Hematopoietic multipotent progenitor cell (in vitro differentiated cells): ENCODE data around the gene AP3B2. TPM values are rescaled to one million over a fixed set of nuclear protein-coding genes. Genes with fewer than 3 reads are reported as not detected.

ENCODE experiments used
- DNase-seq, 3 donors: peaks; one replicate each; pipeline ENCODE4 v3.0.0-alpha.2; 2011 to 2015; ENCODE audit warnings: low read depth in 2 of 3, low spot score in 2 of 3
- total RNA-seq: library from RNA; depleted of rRNA; stranded (reverse); fragments of >200 nt; gene quantifications from one replicate; pipeline ENCODE4 v1.2.3, GENCODE V29; 2012

The AP3B2 gene
- total RNA-seq, 1 donor, result 0.54 TPM

DNA sequence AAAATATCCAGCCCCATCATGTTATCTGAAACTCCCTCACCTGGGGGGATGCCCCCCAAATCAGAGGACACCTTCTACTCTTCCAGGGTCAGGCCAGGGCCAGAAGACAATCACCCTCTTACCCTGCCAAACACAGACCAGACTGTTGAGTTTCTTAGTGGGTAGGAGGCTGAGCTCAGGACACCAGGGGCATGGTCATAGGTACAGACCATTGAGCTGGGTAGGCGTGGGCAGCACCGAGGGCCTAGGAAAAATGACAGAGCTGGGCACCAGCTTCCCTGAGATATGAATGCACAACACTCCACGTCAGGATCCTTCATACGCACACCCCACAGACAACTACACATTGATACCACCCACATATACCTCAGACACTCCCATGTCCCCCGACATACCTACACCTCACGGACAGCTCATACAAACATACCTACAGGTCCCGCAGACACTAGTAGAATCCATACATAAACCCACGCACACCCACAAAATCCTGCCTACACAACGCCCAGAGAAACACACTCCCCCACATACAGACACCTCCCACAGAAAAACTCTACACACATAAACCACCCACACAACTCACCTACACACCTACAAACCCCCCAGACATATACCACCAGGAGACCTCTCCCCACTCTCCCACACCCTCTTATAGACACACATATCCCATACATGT lies 11.8 kb downstream of the AP3B2 start:
- DNase-seq, result no peak

DNA sequence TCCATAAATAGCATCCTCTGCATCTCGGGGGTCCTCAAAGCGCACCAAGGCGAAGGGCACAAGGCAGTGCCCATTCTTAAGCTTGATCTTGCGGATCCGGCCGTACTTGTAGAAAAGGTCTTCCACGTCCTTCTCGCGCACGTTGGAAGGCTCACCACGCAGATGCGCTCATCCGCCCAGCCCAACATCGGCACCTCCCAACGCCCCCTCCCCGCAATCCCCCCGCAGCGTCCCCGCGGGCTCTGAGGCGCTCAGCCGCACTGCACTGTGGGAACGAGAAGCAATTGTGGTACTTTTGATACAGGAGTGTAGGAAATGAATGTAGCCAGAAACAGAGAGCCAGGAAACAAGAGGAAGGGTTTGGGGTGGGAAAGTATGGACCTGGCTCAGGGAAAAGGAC lies 17.5 kb downstream of the AP3B2 start:
- no peak for DNase-seq

DNA sequence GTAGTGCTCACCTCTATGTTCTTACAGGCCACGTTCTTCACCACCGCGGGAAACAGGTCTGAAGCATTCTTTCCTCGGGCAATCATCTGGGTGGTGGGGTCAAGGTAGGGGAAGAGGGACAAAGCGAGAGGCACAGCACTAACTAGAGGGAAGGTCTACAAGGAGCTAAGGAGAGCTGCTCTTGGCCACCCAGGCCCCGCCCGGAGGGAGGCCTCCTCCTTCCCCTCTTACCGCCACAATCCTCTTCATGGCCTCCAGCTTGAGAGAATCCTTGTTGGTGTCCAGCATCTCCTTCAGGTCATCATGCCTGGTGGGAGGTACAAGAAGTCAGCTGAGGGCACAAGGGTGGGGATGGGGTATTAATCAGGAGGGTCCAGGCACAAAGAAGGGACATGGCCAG lies 20.5 kb downstream of the AP3B2 start:
- DNase-seq, result no peak

DNA sequence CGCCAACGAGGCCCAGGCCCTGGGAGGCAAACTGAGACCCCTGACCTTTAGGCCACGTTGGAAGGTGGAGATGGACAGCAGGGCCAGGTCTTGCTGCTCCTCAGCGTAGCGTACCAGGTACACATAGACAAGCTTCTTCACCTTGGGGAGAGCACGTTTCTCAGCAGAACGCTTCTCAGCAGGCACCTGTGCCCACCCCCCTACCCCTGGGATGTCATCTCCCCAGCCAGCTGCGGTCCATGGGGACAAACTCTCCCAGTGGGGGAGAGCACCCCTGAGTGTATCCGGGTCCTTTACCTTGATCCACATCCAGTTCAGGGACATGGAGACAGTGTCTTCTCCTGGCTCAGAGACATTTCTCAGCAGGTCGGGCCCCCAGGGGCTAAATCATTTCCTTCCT lies 21.0 kb downstream of the AP3B2 start:
- DNase-seq, result no peak

DNA sequence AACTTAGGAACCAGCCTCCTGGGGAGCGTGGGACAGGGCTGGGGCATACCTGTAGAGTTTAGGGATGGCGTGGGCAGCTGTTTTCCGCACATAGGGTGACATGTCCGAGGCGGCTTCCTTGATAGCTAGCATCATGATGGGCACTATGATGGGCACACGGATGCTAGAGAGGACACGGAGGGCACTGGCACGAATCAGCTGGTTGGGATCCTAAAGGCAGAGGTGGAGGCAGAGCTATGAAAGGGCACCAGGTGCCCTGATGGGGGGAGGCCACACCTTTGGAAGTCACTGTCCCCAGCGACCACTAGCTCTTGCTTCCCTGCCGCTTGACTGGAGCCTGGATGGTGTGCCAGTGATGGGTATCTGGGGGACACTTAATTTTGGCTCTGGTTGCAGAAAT lies 28.3 kb downstream of the AP3B2 start:
- no peak for DNase-seq

DNA sequence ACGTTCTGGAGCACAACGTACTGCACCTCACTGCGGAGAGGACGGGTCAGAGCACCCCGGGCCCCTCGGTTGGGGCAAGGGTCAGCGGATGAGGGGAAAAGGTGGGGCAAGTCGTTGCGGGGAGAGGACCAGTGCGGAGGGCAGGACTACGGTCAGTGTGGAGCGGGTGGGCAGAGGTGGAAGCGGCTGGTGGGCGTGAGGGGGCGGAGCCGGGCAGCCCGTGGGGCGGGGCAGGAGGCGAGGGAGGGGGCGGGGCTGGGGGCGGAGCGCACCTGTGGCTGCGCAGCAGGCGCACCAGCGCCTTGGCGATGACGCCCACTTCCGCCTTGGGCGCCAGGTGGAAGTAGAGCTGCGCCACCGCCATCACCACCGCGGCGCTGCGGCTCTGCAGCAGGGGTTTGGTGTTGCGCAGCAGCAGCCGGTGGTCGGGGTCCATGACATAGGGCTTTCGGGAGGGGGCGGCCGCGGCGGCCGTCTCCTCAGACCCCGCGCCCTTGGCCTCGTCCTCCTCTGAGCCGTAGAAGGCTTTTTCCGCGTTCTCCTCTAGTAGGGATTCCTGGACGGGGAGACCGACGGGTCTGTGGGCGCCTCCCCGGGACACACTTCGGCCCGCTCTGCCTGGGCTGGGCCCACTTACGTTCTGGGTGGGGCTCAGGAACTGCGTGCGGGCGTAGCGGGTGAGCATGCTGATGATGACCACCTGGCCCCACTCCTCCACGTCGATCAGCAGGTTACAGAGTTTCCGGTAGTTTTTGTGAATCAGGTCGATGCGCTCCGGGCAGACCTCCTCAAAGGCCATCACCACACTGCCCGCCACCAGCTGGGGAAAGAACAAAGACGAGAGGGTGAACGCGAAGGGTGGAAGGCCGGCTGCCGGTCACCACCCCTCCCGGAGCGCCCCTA lies 29.2 kb downstream of the AP3B2 start:
- DNase-seq, result peak; percentile 73 to 85 (median 79)

DNA sequence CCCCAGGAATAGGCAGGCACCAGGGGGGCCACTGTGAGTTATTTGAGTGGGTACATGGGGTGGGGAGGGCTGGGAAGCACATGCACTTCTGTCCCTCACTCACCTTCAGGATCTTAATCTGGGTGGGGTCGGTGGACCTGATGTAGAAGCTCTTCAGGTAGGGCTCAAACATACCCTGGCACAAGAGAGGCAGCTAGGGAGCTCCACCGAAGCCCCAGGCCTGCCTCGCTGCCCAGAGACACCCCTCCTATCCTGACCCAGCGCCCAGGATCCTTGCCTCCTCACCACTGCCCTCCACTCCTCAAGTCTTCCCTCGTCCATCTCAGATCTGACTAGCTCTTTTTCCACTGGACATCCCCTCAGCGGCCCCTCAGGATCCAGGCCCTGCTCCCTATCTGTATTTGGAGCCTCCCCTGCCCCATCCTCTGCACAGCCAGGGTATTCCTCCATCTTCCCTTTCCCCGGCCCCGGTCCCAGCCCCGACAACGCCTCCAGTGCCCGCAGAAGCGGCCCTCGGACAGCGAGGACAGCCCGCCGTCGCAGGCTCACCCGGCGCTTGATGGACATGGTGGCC lies 30.0 kb downstream of the AP3B2 start:
- DNase-seq, result no peak

DNA sequence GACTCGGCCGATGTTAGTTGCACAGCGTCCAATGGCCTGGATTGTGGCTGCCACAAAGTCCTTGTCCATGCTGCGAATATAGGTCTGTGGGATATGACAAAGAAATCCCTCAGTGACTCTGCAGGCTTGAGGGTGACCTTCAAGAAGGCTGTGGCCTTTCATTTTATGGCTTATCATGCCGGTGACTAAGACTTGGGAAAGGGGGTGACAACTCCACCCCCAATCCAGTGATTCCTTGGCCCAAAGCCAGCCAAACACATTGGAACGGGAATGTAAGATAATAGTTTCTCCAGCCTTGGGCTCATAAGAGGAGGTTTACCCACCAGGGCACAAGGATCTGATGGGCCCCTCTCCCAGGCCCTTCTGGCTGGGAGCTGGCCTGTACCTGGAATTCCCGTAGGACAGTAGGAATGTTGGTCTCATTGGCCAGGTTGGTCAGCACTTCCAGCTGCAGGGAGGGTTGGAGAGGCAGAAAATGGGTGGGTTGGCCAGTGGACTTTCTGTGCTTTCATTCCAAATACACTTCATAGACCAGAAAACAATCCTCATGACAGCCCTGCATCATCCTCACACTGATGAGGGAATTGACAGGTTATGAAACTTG lies 31.9 kb downstream of the AP3B2 start:
- no peak for DNase-seq

DNA sequence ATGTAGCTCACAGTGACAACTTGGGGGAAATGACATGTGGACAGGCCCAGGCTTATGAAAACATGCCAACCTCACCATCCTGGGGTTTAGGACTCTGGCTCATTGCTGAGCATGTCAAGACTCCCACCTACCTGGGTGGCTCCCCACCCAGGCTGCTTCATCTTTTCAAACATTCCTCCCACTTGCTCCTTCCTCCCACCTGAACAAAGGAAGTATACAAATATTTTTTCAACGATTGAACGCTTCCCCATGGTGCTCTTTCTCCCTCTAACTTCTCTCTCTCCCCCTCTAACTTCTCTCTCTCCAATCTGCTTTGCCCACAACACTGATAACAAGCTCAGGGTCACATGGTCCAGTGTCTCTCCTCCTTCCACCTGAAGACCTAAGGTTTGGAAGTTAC lies 34.8 kb downstream of the AP3B2 start:
- no peak for DNase-seq

DNA sequence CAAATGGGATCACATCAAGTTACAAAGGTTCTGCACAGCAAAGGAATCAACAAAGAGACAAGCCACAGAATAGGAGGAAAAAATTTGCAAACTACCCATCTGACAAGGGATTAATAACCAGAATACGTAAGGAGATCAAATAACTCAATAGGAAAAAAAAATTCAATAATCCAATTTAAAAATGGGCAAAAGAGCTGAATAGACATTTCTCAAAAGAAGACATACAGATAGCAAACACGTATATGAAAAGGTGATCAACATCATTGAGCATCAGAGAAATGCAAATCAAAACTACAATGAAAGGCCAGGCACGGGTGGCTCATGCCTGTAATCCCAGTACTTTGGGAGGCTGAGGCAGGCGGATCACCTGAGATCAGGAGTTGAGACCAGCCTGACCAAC lies 39.0 kb downstream of the AP3B2 start:
- no peak for DNase-seq

DNA sequence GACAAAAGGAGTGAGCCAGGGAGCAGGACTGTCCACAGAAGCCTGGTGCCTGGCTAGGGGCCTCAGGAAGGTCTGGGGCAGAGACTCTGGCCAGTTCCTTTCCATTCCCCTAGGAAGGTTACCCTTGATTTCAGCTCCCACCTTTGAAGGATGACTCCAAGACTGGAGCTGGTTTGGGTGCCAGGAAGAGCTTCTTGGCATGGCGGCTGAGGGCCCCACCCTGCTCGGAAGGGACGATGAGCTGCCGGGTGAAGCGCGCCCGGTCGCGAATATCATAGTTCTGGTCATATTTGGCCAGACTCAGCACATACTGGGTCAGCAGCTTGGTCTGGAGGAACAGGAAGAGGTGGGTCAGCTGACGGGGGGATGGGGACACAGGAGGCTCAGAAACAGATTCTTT lies 43.1 kb downstream of the AP3B2 start:
- DNase-seq, result no peak

DNA sequence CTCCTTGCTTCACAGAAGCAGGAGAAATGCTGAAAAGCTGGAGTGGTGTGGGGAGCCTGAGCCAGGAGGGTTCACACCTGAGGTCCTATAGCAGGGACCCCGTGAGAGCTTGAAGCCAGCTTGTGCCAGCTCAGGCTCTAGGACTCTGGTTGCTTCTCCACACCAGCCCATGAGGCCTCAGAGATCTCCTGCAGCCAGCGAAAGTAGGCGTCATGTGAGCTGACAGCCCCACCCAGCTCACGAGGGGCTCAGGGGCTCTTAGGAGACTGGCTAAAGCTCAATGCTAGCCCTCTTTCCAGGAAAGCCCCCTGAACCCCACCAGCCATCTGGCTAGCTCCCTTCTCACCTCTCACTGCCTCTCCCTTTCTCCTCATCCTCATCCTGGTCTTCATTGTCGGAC lies 45.7 kb downstream of the AP3B2 start:
- no peak for DNase-seq

DNA sequence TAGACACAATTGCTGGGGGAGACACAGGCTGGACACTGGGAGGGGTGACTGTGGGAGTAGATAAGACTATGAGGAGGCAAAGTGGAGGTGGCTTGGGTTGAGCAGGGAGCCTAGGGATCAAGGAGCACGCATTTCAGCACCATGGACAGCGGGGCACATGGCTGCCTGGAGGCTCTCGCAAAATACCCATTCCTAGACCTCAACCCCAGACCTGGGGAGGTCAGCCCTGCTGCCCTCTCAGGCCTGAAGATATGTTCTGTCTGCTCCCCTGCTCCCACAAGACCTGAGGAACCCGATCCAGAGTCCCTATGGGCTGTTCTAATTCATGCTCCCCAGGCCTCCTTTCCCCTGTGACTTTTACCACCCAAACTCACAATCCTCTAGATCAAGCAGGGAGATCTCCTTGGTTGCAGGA lies 46.5 kb downstream of the AP3B2 start:
- DNase-seq, result peak in 2 of 3 donors; percentile 62 to 78

DNA sequence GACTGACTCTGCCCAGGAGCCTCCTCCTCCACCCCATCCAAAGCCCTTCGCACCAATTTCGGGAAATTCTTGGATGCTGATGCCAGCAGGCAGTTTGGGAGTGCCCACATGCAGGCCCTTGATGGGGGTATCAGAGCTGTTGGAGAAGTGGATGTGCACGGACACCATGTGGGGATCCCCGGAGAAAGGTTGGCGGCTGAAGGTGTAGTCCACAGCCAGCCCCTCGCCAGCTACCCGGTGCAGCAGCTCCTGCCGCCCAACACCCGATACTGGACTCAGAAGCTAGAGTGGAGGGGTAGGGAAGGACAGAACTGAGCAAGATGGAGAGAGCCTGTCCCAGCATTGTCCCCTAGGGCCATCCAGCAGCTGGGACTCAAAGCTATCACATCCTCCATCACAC lies 47.0 kb downstream of the AP3B2 start:
- DNase-seq, result no peak

DNA sequence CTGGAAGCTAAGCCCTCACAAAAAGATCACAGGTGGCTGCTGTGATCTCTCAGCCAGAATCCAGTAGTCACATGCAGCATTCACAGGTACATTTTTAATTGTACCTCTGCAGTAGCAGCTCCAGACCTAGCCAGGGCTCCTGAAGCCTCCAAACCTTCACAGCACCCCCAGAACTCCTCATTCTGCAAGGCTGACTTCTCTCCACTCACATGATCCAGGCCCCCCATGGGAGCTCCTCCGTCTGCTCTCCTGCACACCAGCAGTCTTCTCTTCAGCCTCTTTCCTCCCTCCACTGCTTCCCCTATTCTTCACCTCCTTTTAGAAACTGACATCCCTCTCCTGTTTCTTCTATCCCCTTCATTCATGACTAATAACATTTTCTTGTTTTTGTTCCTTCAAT lies 49.3 kb downstream of the AP3B2 start:
- no peak for DNase-seq

DNA sequence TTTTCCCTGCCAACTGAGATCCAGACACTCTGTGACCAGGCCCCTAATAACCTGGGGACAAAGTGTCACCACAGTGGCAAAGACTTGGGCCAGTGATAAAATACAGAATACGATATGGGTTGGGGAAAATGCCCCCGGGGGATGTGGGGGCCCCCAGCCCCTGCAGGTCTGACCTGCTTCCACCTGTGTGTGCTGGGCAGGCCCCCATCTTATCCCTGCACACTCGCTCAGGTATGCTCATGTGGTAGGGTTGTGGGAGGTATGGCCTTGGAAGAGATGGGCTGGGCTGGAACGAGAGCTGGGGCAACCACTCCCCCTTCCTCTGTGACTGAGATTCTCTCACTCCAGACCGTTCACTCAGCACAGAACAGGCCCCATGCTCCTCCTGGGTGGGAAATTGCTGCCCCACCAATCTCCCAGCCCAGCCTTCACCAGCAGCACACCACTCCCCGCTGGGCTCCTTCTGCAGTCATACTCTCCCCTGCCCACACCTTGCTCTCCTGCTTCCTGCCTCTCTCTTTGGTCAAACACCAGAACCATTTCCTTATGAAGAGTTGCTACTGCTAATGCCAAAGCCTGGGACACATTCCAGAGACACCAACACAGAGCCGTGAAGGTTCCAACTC lies 52.9 kb downstream of the AP3B2 start:
- no peak for DNase-seq

DNA sequence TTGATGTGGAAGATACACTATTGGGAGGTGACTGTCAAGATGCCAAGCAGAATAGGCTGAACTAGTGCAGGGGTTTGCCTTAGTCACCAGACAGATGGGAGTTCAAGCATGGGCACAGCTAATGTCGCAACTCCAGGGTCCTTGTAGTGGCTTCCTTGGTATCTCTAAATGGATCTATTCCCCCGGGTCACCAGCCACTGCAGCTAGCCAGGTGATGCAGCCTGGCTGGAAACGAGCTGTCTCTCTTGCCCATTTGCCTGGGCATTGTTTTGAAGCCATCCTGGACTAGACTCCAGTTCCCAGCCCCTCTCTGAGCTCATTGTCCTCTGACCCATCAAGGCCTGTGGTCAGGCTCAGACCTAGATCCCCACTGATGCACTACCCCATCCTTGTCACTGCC lies 54.1 kb downstream of the AP3B2 start:
- DNase-seq, result no peak

DNA sequence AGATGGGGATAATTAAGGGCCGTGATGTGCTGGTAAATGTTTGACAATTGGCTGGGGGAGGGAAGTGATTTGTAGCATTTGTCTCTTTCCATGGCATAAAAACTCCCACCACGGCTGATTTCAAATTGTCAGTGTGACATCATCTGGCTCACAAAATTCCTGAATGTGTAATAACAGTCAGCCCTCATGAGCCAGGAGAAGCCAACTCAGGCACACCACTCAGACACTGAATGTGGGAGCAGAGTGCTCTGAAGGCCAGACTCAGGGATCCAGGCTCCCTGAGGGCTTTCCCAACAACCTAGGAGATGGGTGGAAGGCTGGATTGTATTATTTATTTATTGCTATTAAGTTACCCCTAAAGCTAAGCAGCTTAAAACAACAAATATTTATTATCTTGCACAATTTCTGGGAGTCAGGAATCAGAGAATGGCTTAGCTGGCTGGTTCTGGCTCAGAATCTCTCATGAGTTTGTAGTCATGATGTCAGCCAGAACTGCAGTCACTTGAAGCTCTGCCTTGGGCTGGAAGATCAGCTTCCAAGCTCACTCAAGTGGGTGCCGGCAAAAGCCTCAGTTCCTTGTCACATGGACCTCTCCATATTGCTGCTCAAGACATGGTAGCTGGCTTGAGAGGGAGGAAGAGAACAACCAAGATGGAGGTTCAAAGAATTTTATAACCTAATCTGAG lies 56.0 kb downstream of the AP3B2 start:
- DNase-seq, result no peak

DNA sequence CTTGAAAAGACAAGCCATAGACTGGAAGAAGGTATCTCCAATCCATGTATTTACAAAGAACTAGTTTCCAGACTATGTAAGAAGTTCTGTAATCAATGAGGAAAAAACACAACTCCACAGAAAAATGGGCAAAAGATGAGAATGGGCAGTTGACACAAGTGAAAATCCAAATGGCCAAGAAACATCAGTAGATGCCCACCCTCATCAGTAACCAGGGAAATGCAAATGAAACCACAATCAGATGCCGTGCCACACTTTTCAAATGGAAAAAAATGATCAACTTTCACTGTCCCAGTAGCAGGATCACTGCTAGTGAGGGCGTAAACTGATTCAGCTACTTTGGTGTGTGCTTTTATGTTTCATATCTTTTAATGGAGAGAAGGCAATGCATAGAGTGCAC lies 58.0 kb downstream of the AP3B2 start:
- no peak for DNase-seq

DNA sequence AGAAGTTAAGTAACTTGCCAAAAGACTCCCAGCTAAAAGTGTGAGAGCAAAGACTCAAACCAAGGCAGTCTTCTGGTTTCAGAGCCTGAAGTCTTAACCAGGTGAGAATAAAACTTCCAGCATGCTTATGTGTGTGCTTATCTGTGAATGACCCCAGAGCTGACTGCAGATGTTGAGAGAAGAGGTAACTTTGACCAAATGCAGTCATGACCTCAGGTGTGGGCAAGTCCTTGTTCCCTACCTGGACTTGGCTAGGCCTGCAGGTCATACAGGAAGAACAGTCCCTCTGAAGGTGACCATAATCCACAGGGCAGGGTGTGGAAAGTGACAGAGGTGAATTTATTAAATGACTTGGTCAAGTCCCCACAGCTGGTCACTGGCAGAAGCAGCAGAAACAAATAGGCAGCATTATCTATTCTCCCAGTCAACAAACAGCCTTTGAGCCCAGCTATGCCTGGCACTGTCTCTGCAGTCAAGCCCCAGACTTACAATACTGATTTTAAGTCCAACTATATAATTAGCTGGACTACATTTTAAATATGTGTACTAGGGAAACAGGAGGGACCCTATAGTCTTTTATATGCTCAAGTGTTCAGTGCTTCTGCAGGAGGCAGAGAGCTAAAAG lies 59.5 kb downstream of the AP3B2 start:
- DNase-seq, result no peak
